ENCODE results near the gene FRY.

GRCh38 chr13:32222046-32222676, 190.6 kb downstream of the FRY start:
- TF ChIP-seq POLR2A (IDR thresholded peaks at IDR 0.05) = no peak
- TF ChIP-seq, protein P1, sequence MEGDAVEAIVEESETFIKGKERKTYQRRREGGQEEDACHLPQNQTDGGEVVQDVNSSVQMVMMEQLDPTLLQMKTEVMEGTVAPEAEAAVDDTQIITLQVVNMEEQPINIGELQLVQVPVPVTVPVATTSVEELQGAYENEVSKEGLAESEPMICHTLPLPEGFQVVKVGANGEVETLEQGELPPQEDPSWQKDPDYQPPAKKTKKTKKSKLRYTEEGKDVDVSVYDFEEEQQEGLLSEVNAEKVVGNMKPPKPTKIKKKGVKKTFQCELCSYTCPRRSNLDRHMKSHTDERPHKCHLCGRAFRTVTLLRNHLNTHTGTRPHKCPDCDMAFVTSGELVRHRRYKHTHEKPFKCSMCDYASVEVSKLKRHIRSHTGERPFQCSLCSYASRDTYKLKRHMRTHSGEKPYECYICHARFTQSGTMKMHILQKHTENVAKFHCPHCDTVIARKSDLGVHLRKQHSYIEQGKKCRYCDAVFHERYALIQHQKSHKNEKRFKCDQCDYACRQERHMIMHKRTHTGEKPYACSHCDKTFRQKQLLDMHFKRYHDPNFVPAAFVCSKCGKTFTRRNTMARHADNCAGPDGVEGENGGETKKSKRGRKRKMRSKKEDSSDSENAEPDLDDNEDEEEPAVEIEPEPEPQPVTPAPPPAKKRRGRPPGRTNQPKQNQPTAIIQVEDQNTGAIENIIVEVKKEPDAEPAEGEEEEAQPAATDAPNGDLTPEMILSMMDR (IDR thresholded peaks at IDR 0.05) = no peak
